ENCODE results near the gene ATP5PF.

- TF ChIP-seq CTCF (IDR thresholded peaks at IDR 0.05) (no peak), ZFX (IDR thresholded peaks at IDR 0.05; ENCODE audit: borderline replicate concordance) (no peak)
Measured at GRCh38 chr21:25760061-25760460, 25.4 kb upstream of the ATP5PF start.
